Body of pancreas (tissue), 4 donors: ENCODE data around the gene PSMC1. TPM values are rescaled to one million over a fixed set of nuclear protein-coding genes. Genes with fewer than 3 reads are reported as not detected.

Experiments used
- ATAC-seq: fragments of 150-250 bp; one replicate; pipeline ENCODE4 v1.9.1; 2016
- DNase-seq, 4 donors: peaks; one replicate each; pipeline ENCODE4 v3.0.0-alpha.2; 2019
- H3K27ac ChIP-seq, 4 donors: fragments of 200-600 bp; sonication (generic); 1 replicate in 3 of 4; 2 replicates in 1 of 4; pipeline versions ENCODE4 v1.5.1 to v1.6.1; 2016 to 2019; ENCODE audit warnings: mild to moderate bottlenecking in 1 of 4, mixed read lengths in 1 of 4, moderate library complexity in 1 of 4
- H3K27me3 ChIP-seq, 2 donors: fragments of 200-600 bp; sonication (generic); one replicate each; pipeline ENCODE4 v1.6.0; 2016; ENCODE audit warnings: mild to moderate bottlenecking in 1 of 2
- H3K36me3 ChIP-seq, 2 donors: fragments of 200-600 bp; sonication (generic); replicated peaks in 1 of 2; 2 replicates each; pipeline ENCODE4 v1.5.1; 2016; ENCODE audit warnings: low read depth in 2 of 2; ENCODE audit not compliant: insufficient read depth in 1 of 2
- H3K4me1 ChIP-seq: fragments of 200-600 bp; sonication (generic); one replicate; pipeline ENCODE4 v1.6.0; 2016
- H3K4me3 ChIP-seq, 2 donors: fragments of 200-600 bp; sonication (generic); 1 replicate in 1 of 2; 2 replicates in 1 of 2; pipeline ENCODE4 v1.5.1; 2016 to 2019
- H3K9me3 ChIP-seq, 3 donors: fragments of 200-600 bp; sonication (generic); 1 replicate in 2 of 3; 2 replicates in 1 of 3; pipeline ENCODE4 v1.5.1; 2016
- POLR2A ChIP-seq, 3 donors: fragments of 450-650 bp; IDR thresholded peaks; one replicate each; pipeline ENCODE4 v1.6.1; 2016; ENCODE audit warnings: antibody characterized with exemption in 3 of 3, mild to moderate bottlenecking in 2 of 3
- WGBS, 2 donors: methylation state at CpG; one replicate each; pipeline ENCODE4 v1.1.5; 2017; 5-methylcytosine and 5-hydroxymethylcytosine counted together
- intact Hi-C: fragments of 100-400 bp; cut with DNase I; formaldehyde crosslinking; loops from one replicate; pipeline ENCODE4 v1.15.1; 2023
- total RNA-seq, 2 donors: library from RNA; depleted of rRNA; stranded (reverse); fragments of >200 nt; gene quantifications; one replicate each; pipeline ENCODE4 v1.1.0, GENCODE V29; 2016
- TF ChIP-seq, protein P1 (sequence below), 7 experiments: fragments of 450-650 bp in 4 of 7; fragments of 200-600 bp in 3 of 7; sonication (generic) in 3 of 7; IDR thresholded peaks; one replicate each; pipeline ENCODE4 v1.5.1; 2016 to 2019; ENCODE audit warnings: antibody characterized with exemption in 7 of 7

Gene PSMC1
- total RNA-seq, 2 donors from 2014 or later = 25.7 to 49.0 TPM

DNA sequence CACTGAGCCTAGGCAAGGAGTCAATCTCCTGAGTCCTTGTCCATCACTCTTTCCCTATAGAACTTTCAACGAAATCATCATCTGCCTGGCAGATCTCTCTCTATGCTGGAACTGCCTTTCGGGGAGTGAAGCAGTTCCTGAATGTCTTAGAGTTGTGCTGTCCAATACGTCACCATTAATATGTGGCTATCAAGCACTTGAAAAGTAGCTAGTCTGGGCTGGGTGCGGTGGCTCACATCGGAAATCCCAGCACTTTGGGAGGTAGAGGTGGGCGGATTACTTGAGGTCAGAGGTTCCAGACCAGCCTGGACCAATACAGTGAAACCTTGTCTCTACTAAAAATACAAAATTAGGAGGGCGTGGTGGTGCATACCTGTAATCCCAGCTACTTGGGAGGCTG is 40.3 kb downstream of the PSMC1 start:
- peaks cover 0 to 7% of the 10 kb centered on the region in 2 donors for H3K36me3 ChIP-seq
- peaks cover under 1% of the 10 kb centered on the region for H3K4me1 ChIP-seq
- ATAC-seq (no peak), DNase-seq (no peak)
- TF ChIP-seq POLR2A (IDR thresholded peaks at IDR 0.05) = no peak
- TF ChIP-seq, protein P1, sequence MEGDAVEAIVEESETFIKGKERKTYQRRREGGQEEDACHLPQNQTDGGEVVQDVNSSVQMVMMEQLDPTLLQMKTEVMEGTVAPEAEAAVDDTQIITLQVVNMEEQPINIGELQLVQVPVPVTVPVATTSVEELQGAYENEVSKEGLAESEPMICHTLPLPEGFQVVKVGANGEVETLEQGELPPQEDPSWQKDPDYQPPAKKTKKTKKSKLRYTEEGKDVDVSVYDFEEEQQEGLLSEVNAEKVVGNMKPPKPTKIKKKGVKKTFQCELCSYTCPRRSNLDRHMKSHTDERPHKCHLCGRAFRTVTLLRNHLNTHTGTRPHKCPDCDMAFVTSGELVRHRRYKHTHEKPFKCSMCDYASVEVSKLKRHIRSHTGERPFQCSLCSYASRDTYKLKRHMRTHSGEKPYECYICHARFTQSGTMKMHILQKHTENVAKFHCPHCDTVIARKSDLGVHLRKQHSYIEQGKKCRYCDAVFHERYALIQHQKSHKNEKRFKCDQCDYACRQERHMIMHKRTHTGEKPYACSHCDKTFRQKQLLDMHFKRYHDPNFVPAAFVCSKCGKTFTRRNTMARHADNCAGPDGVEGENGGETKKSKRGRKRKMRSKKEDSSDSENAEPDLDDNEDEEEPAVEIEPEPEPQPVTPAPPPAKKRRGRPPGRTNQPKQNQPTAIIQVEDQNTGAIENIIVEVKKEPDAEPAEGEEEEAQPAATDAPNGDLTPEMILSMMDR (IDR thresholded peaks at IDR 0.05) = no peak
- no peak overlapping the region for H3K4me3 ChIP-seq
- H3K9me3 ChIP-seq = no peaks in the 10 kb centered on the region
- no peak overlapping the region for H3K27ac ChIP-seq
- intact Hi-C loops = no loop called here
- no peaks in the 10 kb centered on the region for H3K27me3 ChIP-seq
- 90 to 94% methylated on average over 7 of the region's 7 CpGs for WGBS, 2 donors

DNA sequence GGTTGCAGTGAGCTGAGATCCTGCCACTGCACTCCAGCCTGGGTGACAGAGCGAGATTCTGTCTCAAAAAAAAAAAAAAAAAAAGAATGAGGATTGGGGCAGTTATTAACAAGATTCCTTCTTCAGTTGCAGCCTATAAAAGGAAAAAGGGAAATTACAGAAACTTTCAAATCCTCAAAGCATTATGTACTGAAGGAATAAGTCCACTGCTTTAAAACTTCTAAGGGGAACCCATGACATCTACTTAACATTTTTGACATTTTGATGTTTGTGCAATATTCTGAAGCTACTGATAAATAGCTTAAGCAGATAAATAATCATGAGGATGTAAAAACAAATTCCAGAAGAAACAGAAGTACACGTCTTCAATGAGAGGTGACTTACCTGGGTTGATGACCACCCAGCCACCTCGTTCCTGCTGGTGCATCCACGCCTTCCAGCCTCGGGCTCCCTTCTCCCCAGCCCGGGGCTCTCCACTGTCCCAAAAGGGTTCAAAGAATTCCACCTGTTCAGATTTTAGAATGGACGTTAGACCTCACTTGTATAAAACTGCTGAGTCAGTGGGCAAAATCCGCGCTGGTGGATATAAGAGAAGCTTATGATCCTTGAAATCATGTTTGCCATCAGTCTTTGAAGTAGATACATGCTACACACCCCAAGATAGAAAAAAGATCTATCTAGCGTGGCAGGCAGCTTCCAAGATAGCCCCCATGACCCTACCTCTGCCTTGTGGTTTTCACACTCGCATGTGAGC is 41.7 kb downstream of the PSMC1 start:
- no peak overlapping the region for H3K4me3 ChIP-seq
- intact Hi-C loops = no loop called here
- H3K36me3 ChIP-seq = peaks cover 0 to 5% of the 10 kb centered on the region in 2 donors
- peaks cover 12% of the 10 kb centered on the region for H3K4me1 ChIP-seq
- DNase-seq (no peak), ATAC-seq (no peak)
- H3K27me3 ChIP-seq = no peaks in the 10 kb centered on the region
- WGBS, 2 donors = 87 to 91% methylated on average over 11 of the region's 11 CpGs
- TF ChIP-seq POLR2A (IDR thresholded peaks at IDR 0.05) = no peak
- TF ChIP-seq, protein P1 (IDR thresholded peaks at IDR 0.05) = no peak
- no peaks in the 10 kb centered on the region for H3K9me3 ChIP-seq
- no peak overlapping the region for H3K27ac ChIP-seq

DNA sequence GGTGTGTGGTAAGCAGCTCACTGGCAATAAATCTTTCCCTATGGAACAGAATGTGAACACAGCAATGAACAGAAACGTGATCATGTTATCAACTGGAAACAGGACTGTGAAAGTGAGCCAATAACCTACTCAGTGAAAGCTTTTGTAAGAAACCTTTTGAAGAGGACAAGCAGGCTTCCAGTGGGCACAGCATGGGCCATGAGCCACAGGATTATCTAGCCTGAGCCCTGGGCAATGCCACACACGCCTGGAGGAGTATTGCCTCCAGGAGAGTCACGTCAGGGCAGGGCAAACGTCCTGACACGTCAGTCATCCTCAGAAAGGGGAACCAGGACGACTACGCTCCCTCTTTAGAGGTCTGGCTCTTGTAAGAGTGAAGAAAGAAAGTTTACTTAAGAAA is 43.1 kb downstream of the PSMC1 start:
- intact Hi-C loops = no loop called here
- DNase-seq = peak in 1 of 4 donors; percentile 28
- no peaks in the 10 kb centered on the region for H3K9me3 ChIP-seq
- peaks cover 0 to 10% of the 10 kb centered on the region in 2 donors for H3K36me3 ChIP-seq
- TF ChIP-seq, protein P1 (IDR thresholded peaks at IDR 0.05) = no peak
- TF ChIP-seq POLR2A (IDR thresholded peaks at IDR 0.05) = no peak
- WGBS, 2 donors = 45 to 52% methylated on average over 7 of the region's 7 CpGs
- H3K27ac ChIP-seq = no peak overlapping the region
- H3K4me3 ChIP-seq = no peak overlapping the region
- no peaks in the 10 kb centered on the region for H3K27me3 ChIP-seq
- ATAC-seq = no peak
- H3K4me1 ChIP-seq = peaks cover 12% of the 10 kb centered on the region

DNA sequence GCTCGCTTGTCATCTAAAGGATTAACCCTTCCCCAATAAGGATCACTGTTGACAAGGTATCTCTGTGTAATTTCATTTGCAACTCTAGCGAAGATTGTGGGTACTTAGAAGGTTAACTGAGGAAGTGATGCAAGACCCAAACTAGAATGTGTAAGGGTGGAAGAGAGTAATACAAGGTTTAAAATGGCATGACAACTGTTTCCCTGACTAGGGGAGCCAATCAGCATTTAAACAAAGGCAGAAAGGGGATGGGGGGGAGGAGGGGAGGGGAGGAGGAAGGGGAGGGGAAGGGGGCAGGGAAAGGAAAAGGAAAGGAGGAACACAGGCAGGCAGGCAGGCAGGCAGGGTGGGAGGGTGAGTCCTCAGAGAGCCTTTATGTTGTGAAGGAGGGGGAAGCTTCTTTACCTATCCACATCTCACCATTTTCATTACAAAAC is 44.3 kb downstream of the PSMC1 start:
- 79 to 88% methylated on average over 2 of the region's 2 CpGs for WGBS, 2 donors
- ATAC-seq (no peak), DNase-seq (no peak)
- peaks cover 0 to 10% of the 10 kb centered on the region in 2 donors for H3K36me3 ChIP-seq
- intact Hi-C loops = no loop called here
- no peaks in the 10 kb centered on the region for H3K27me3 ChIP-seq
- no peaks in the 10 kb centered on the region for H3K9me3 ChIP-seq
- H3K4me3 ChIP-seq = no peak overlapping the region
- no peak for TF ChIP-seq POLR2A (IDR thresholded peaks at IDR 0.05)
- TF ChIP-seq, protein P1 (IDR thresholded peaks at IDR 0.05) = no peak
- H3K4me1 ChIP-seq = peaks cover 12% of the 10 kb centered on the region
- H3K27ac ChIP-seq = no peak overlapping the region

DNA sequence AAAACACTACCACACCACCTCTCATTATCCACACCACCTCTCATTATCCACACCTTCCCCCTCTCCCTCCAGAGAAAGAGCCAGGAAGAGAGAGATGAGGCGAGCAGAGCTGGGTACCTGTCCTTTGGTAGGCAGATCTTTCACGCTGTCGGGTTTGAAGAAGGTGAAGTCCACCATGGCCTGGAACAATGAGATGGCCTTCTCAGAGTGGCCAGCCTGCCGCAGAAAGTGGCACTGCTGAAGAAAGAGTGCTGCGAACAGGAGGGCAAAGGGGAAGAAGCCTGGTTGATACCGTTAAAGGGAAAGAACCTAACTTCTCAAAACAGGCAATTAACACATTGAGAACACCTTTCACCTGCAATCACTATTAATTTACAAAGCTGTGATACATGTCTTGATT is 44.8 kb downstream of the PSMC1 start:
- TF ChIP-seq, protein P1 (IDR thresholded peaks at IDR 0.05) = no peak
- no peak for TF ChIP-seq POLR2A (IDR thresholded peaks at IDR 0.05)
- Histone ChIP-seq H3K4me3 (no peak overlapping the region), H3K27me3 (no peaks in the 10 kb centered on the region), H3K9me3 (no peaks in the 10 kb centered on the region), H3K4me1 (peaks cover 12% of the 10 kb centered on the region), H3K36me3 (peaks cover 0 to 10% of the 10 kb centered on the region in 2 donors), H3K27ac (no peak overlapping the region)
- 76 to 87% methylated on average over 6 of the region's 6 CpGs for WGBS, 2 donors
- ATAC-seq (no peak), DNase-seq (no peak)
- intact Hi-C loops = no loop called here
